Suprapubic skin (tissue), 3 donors: ENCODE results near the gene INSR.

Source experiments
- CTCF ChIP-seq, 2 donors: fragments of 200-600 bp in 1 of 2; fragments of 450-650 bp in 1 of 2; sonication (generic) in 1 of 2; IDR thresholded peaks; one replicate each; pipeline ENCODE4 v1.5.1; 2016 to 2019; ENCODE audit warnings: antibody characterized with exemption in 2 of 2, mild to moderate bottlenecking in 1 of 2, moderate library complexity in 1 of 2
- POLR2A ChIP-seq, 2 donors: fragments of 450-650 bp; IDR thresholded peaks; one replicate each; pipeline ENCODE4 v1.6.1; 2017; ENCODE audit warnings: antibody characterized with exemption in 2 of 2, mild to moderate bottlenecking in 2 of 2, moderate library complexity in 2 of 2

- TF ChIP-seq CTCF (IDR thresholded peaks at IDR 0.05) = no peak
- TF ChIP-seq POLR2A (IDR thresholded peaks at IDR 0.05) = no peak
These were observed 97.0 kb downstream of the INSR start for GRCh38 chr19:7197119-7197759.
